ENCODE measurements around the gene SPATA32. TPM values are rescaled to one million over a fixed set of nuclear protein-coding genes. Genes with fewer than 3 reads are reported as not detected.
A peak's percentile ranks its signal among the peaks of the same experiment; 100 is the strongest.

SPATA32 gene
- total RNA-seq, 1 donor from 2014 or later, result not detected

GRCh38 chr17:45308016-45308365 lies 46.1 kb upstream of the SPATA32 start:
- Mint-ChIP-seq H3K27ac (peak overlapping the region; percentile 53), H3K4me1 (peaks cover 27% of the 10 kb centered on the region)

DNA sequence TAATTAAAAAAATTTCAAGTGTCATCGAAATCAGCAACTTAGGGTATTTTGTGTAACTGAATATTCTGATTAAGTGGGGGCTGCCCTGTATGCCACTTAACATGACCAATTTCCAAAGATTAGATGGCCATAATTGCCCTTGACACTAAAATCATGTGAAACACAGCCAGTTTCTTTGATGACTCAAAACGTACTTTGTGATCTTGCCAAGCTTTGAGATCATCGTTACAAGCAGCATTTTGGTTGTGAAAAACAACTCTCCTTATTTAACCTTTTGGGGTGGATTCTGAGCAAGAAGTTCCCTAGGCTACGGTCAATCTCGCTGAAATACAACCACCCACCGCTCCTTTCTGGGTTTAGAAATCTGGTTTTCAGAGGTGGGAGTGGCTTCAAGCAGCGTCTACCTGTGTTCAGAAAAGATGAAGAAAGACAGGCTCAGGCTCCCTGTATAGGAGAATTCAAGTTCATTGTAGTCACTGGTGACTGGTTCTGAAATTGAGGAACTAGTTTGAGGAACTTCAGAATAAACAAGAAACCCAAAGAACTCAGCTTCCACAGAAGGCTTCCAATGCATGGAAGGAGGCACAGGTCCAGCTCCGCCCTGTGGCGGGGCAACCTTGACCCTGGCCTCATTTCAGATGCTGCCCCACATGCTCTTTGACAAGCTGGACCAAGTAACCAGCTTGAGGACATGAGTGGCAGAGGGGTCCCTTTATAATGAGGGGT lies 45.6 kb upstream of the SPATA32 start:
- Mint-ChIP-seq H3K27ac (peak overlapping the region; percentile 53), H3K4me1 (peaks cover 24% of the 10 kb centered on the region), H3K27me3 (ENCODE audit: low read depth) (no peaks in the 10 kb centered on the region), H3K36me3 (peaks cover 10% of the 10 kb centered on the region), H3K9me3 (no peaks in the 10 kb centered on the region), H3K4me3 (no peak overlapping the region)
- no peak for TF ChIP-seq CTCF (IDR thresholded peaks at IDR 0.05; ENCODE audit: unreplicated experiment)
- DNase-seq (ENCODE audit: low spot score in 2 of 2, unreplicated experiment in 2 of 2), result no peak

More at GRCh38 chr17:45308016-45308365, 46.1 kb upstream of the SPATA32 start:
- no peak for TF ChIP-seq CTCF (IDR thresholded peaks at IDR 0.05; ENCODE audit: unreplicated experiment)
- Mint-ChIP-seq H3K27me3 (ENCODE audit: low read depth) (no peaks in the 10 kb centered on the region), H3K36me3 (peaks cover 10% of the 10 kb centered on the region), H3K9me3 (no peaks in the 10 kb centered on the region), H3K4me3 (no peak overlapping the region)
- DNase-seq (ENCODE audit: low spot score in 2 of 2, unreplicated experiment in 2 of 2), result no peak

DNA sequence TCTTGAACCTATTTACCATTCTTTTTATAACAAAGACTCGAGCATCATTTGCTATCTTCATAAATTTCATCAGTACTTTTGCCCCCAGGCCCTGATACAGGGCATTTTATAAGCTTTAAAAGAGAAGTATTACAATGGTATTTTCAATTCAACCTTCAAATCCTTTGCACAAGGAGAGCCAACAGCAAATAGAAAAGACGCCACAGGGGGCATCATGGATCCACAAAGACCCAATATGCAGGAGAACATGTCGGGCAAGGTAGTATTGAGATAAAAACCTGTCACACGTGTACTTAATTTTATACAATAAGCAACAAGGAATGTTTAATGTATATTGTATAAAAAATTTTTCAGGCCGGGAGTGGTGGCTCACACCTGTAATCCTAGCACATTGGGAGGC lies 44.7 kb upstream of the SPATA32 start:
- Mint-ChIP-seq H3K27ac (no peak overlapping the region), H3K4me1 (peaks cover 18% of the 10 kb centered on the region)

DNA sequence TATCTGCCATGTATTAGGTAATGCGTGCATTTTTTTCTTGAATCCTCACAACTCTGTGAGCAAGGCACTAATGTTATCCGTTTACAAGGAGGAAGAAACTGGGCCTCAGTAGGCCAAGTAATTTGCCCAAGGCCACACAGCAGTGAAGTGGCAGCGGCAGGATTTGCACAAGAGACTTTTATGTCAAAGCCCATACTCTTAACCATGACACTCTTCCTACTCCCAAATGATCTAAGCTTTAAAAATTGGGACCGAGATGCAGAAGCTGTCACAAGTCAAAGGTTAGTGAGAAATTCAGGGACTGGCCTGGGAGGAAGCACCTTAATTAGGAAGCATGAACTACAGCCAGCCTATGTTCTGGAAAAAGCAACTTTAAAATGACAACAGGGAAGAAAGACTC lies 44.2 kb upstream of the SPATA32 start:
- H3K27me3 Mint-ChIP-seq (ENCODE audit: low read depth), result no peaks in the 10 kb centered on the region
- TF ChIP-seq CTCF (IDR thresholded peaks at IDR 0.05; ENCODE audit: unreplicated experiment), result no peak
- peaks cover 12% of the 10 kb centered on the region for H3K4me1 Mint-ChIP-seq
- no peak overlapping the region for H3K27ac Mint-ChIP-seq
- no peak overlapping the region for H3K4me3 Mint-ChIP-seq
- peaks cover 10% of the 10 kb centered on the region for H3K36me3 Mint-ChIP-seq
- no peak for DNase-seq (ENCODE audit: low spot score in 2 of 2, unreplicated experiment in 2 of 2)
- no peaks in the 10 kb centered on the region for H3K9me3 Mint-ChIP-seq

More for the DNA sequence above, 44.7 kb upstream of the SPATA32 start:
- TF ChIP-seq CTCF (IDR thresholded peaks at IDR 0.05; ENCODE audit: unreplicated experiment), result no peak
- Mint-ChIP-seq H3K4me3 (no peak overlapping the region), H3K9me3 (no peaks in the 10 kb centered on the region), H3K36me3 (peaks cover 10% of the 10 kb centered on the region), H3K27me3 (ENCODE audit: low read depth) (no peaks in the 10 kb centered on the region)
- no peak for DNase-seq (ENCODE audit: low spot score in 2 of 2, unreplicated experiment in 2 of 2)

DNA sequence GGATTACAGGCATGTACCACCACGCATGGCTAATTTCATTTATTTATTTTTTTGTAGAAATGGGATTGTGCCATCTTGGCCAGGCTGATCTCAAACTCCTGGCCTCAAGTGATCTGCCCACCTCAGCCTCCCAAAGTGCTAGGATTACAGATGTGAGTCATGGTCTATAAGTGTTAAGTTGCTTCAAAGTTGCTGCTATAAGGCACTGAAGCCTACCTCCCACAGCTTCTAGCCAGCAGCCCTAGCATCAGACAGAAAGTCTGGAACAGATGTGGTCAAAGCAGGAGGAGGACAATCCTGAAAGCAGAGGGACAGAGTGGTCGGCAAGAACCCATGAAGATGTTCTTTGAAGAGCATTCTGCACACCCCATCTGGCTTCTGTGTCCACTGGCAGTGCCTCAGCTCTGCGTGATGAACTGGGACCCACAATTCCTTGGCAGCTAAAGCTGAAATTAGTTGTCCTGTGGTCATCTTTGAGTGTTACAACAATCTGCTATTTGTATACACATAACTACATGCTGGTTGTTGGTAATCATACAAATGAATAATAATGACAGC lies 43.7 kb upstream of the SPATA32 start:
- DNase-seq (ENCODE audit: low spot score in 2 of 2, unreplicated experiment in 2 of 2), result no peak
- no peaks in the 10 kb centered on the region for H3K27me3 Mint-ChIP-seq (ENCODE audit: low read depth)
- no peaks in the 10 kb centered on the region for H3K9me3 Mint-ChIP-seq
- no peak overlapping the region for H3K4me3 Mint-ChIP-seq
- no peak overlapping the region for H3K27ac Mint-ChIP-seq
- H3K36me3 Mint-ChIP-seq, result peaks cover 10% of the 10 kb centered on the region
- peaks cover 9% of the 10 kb centered on the region for H3K4me1 Mint-ChIP-seq
- no peak for TF ChIP-seq CTCF (IDR thresholded peaks at IDR 0.05; ENCODE audit: unreplicated experiment)

All from mesothelial cell of epicardium (in vitro differentiated cells).